Measurements from ENCODE around the gene OR7A17. TPM values are rescaled to one million over a fixed set of nuclear protein-coding genes. Genes with fewer than 3 reads are reported as not detected.

The OR7A17 gene
- total RNA-seq: not detected in 2 replicates

GRCh38 chr19:14886032-14886431, at the start of gene OR7A17:
TSS of gene OR7A17 (minus strand) at chr19:14886132. CDS start at chr19:14881355, 4,777 bp downstream.

GRCh38 chr19:14848822-14849221, 37.1 kb downstream of the OR7A17 start, which contains the start of gene OR7A10:
TSS of gene OR7A10 (minus strand) at chr19:14848922. CDS start at chr19:14841877, 7,045 bp downstream.

GRCh38 chr19:14835011-14835410, 50.9 kb downstream of the OR7A17 start, which contains the start of the genes OR7A5 and OR7C1:
TSS of gene OR7A5 (minus strand) at chr19:14835185. CDS start at chr19:14828241, 6,944 bp downstream.
TSS of gene OR7C1 (minus strand) at chr19:14835185. CDS start at chr19:14800136, 35,049 bp downstream.

Other genes starting within 250 kb of the OR7A17 start
- gene ADGRE3, start 211.3 kb downstream of the OR7A17 start, total RNA-seq: not detected in 2 replicates
- gene ZNF333, start 196.1 kb downstream of the OR7A17 start, total RNA-seq: 16.2 and 22.7 TPM in 2 replicates
- gene ADGRE2, start 107.6 kb downstream of the OR7A17 start, total RNA-seq: under 0.01 TPM in 2 replicates
- gene OR7A5, start 50.9 kb downstream of the OR7A17 start, total RNA-seq: not detected in 2 replicates
- gene OR7C1, start 50.9 kb downstream of the OR7A17 start, total RNA-seq: not detected in 2 replicates
- gene OR7A10, start 37.2 kb downstream of the OR7A17 start, total RNA-seq: not detected in 2 replicates
- not detected in 2 replicates for gene OR7C2, start 55.4 kb upstream of the OR7A17 start, total RNA-seq
- gene SLC1A6, start 93.7 kb upstream of the OR7A17 start, total RNA-seq: not detected in 2 replicates
- gene CASP14, start 163.3 kb upstream of the OR7A17 start, total RNA-seq: not detected in 2 replicates
- not detected in 2 replicates for gene OR1I1, start 196.1 kb upstream of the OR7A17 start, total RNA-seq
- 12.2 and 19.0 TPM in 2 replicates for gene SYDE1, start 221.3 kb upstream of the OR7A17 start, total RNA-seq

All from smooth muscle cell of bladder (primary cell).